Panc1 (cell line): ENCODE measurements around the gene ALPK1. TPM values are rescaled to one million over a fixed set of nuclear protein-coding genes. Genes with fewer than 3 reads are reported as not detected.

ENCODE experiments used
- ATAC-seq: fragments of 200-7000 bp; cut with Tn5 transposase; 2 replicates; pipeline ENCODE4 v1.9.1; 2020; ENCODE audit warnings: mild to moderate bottlenecking, moderate library complexity
- BruUV-seq: library from RNA; stranded (reverse); fragments of 400-500 nt; replicated peaks from 2 replicates; lab custom pipeline; 2021; lab: Mats Ljungman, UMichigan
- CTCF ChIA-PET: fragments of 300-600 bp; sonication (Branson Sonifier 250); formaldehyde crosslinking; loops from one replicate; lab custom pipeline; 2022; ENCODE audit warnings: antibody characterized with exemption; lab: Charles Lee
- POLR2A ChIA-PET: fragments of 300-600 bp; sonication (Branson Sonifier 250); formaldehyde crosslinking; loops from one replicate; lab custom pipeline; 2022; ENCODE audit warnings: antibody characterized with exemption; lab: Charles Lee
- DNase-seq: peaks from one replicate; pipeline ENCODE4 v3.0.0-alpha.2; 2010; ENCODE audit warnings: low read depth, low spot score
- H3K27ac ChIP-seq: 2 replicates; pipeline ENCODE4 v1.5.1; 2011; ENCODE audit warnings: mild to moderate bottlenecking, low read length, inconsistent platforms
- H3K27me3 ChIP-seq: fragments of 200-500 bp; sonication (Bioruptor generic); 2 replicates; pipeline ENCODE4 v1.6.0; 2014; ENCODE audit warnings: low read length, inconsistent platforms; ENCODE audit not compliant: control insufficient read depth, insufficient read depth
- H3K36me3 ChIP-seq: fragments of 200-500 bp; sonication (Bioruptor generic); 2 replicates; pipeline ENCODE4 v1.5.1; 2014; ENCODE audit warnings: inconsistent platforms, mild to moderate bottlenecking, low read length, moderate library complexity; ENCODE audit not compliant: control insufficient read depth, insufficient read depth
- H3K4me1 ChIP-seq: 2 replicates; pipeline ENCODE4 v1.5.1; 2011; ENCODE audit warnings: inconsistent platforms, mild to moderate bottlenecking, low read length, moderate library complexity; ENCODE audit not compliant: control insufficient read depth, insufficient read depth
- H3K4me3 ChIP-seq, 2 experiments: 2 replicates each; pipeline ENCODE4 v1.5.1; 2011 to 2012; ENCODE audit warnings: low read depth in 2 of 2, low read length in 2 of 2, mild to moderate bottlenecking in 2 of 2, inconsistent platforms in 1 of 2, moderate library complexity in 1 of 2
- H3K9me3 ChIP-seq: fragments of 200-500 bp; sonication (Bioruptor generic); 2 replicates; pipeline ENCODE4 v1.5.1; 2014; ENCODE audit warnings: low read depth, mild to moderate bottlenecking, inconsistent platforms, low read length, moderate library complexity; ENCODE audit not compliant: control insufficient read depth, insufficient read depth
- CTCF ChIP-seq: fragments of 450-650 bp; IDR thresholded peaks from 2 replicates; pipeline ENCODE4 v1.5.1; 2017; ENCODE audit warnings: mild to moderate bottlenecking
- POLR2AphosphoS5 ChIP-seq: IDR thresholded peaks from 2 replicates; pipeline ENCODE4 v1.6.1; 2012; ENCODE audit warnings: mild to moderate bottlenecking, low read depth, low read length, moderate library complexity
- REST ChIP-seq, 2 experiments: IDR thresholded peaks; 2 replicates each; pipeline ENCODE4 v1.6.1; 2011 to 2012; ENCODE audit warnings: low read depth in 2 of 2, control low read depth in 1 of 2, low read length in 1 of 2, mild to moderate bottlenecking in 1 of 2, moderate library complexity in 1 of 2; ENCODE audit not compliant: insufficient read depth in 1 of 2
- SIN3A ChIP-seq: IDR thresholded peaks from 2 replicates; pipeline ENCODE4 v1.6.1; 2012; ENCODE audit warnings: low read depth, mild to moderate bottlenecking, low read length, moderate library complexity, borderline replicate concordance; ENCODE audit not compliant: insufficient read depth
- TCF7L2 ChIP-seq: IDR thresholded peaks from 2 replicates; pipeline ENCODE4 v1.6.1; 2011; ENCODE audit warnings: mild to moderate bottlenecking, low read depth, low read length, inconsistent platforms
- in situ Hi-C: cut with HindIII; loops from 2 replicates; pipeline ENCODE4 v1.10.0; 2016; ENCODE audit warnings: low sequenced_read_pairs, low pct_unique_long_range_greater_than_20kb
- intact Hi-C: fragments of 100-400 bp; cut with micrococcal nuclease; formaldehyde crosslinking; loops from one replicate; pipeline ENCODE4 v1.10.0; 2022; ENCODE audit not compliant: unreplicated experiment
- total RNA-seq: library from RNA; stranded (reverse); gene quantifications from one replicate; pipeline ENCODE4 v1.2.1, GENCODE V29; 2021; ENCODE audit not compliant: unreplicated experiment

ALPK1 gene
- total RNA-seq, 1 experiment from 2014 or later = 1.4 TPM

- Histone ChIP-seq H3K4me3 (no peak overlapping the region), H3K36me3 (no peaks in the 10 kb centered on the region), H3K4me1 (no peaks in the 10 kb centered on the region), H3K27ac (no peak overlapping the region), H3K9me3 (no peaks in the 10 kb centered on the region), H3K27me3 (no peaks in the 10 kb centered on the region)
- POLR2A ChIA-PET = no interaction called here
- intact Hi-C loops (no loop called here), in situ Hi-C loops (no loop called here)
- DNase-seq = no peak
- TF ChIP-seq POLR2AphosphoS5 (no peak), REST (IDR thresholded peaks at IDR 0.05; ENCODE audit: insufficient read depth in 1 of 2, low read depth in 2 of 2, low read length in 1 of 2) (no peak), CTCF (no peak), SIN3A (no peak), TCF7L2 (no peak)
- no TSS peak for BruUV-seq
- ATAC-seq = no peak
- CTCF ChIA-PET = no interaction called here
These were observed 129.2 kb downstream of the ALPK1 start for GRCh38 chr4:112426416-112426815.

- ATAC-seq (no peak), DNase-seq (no peak)
- H3K27me3 ChIP-seq = no peaks in the 10 kb centered on the region
- ChIA-PET CTCF (no interaction called here), POLR2A (no interaction called here)
- H3K36me3 ChIP-seq = no peaks in the 10 kb centered on the region
- in situ Hi-C loops (no loop called here), intact Hi-C loops (no loop called here)
- no TSS peak for BruUV-seq
- H3K9me3 ChIP-seq = no peaks in the 10 kb centered on the region
- H3K27ac ChIP-seq = no peak overlapping the region
- no peak overlapping the region for H3K4me3 ChIP-seq
- TF ChIP-seq CTCF (no peak), TCF7L2 (no peak), POLR2AphosphoS5 (no peak), REST (IDR thresholded peaks at IDR 0.05; ENCODE audit: insufficient read depth in 1 of 2, low read depth in 2 of 2, low read length in 1 of 2) (no peak), SIN3A (no peak)
- H3K4me1 ChIP-seq = no peaks in the 10 kb centered on the region
These were observed 134.0 kb downstream of the ALPK1 start for GRCh38 chr4:112431158-112431557.
